NCI-H345 (cell line): ENCODE measurements around the gene LRRFIP2.

ENCODE experiments used
- DNase-seq: peaks from one replicate; lab custom pipeline; 2025; lab: John Stamatoyannopoulos, UW

LRRFIP2 gene

DNA sequence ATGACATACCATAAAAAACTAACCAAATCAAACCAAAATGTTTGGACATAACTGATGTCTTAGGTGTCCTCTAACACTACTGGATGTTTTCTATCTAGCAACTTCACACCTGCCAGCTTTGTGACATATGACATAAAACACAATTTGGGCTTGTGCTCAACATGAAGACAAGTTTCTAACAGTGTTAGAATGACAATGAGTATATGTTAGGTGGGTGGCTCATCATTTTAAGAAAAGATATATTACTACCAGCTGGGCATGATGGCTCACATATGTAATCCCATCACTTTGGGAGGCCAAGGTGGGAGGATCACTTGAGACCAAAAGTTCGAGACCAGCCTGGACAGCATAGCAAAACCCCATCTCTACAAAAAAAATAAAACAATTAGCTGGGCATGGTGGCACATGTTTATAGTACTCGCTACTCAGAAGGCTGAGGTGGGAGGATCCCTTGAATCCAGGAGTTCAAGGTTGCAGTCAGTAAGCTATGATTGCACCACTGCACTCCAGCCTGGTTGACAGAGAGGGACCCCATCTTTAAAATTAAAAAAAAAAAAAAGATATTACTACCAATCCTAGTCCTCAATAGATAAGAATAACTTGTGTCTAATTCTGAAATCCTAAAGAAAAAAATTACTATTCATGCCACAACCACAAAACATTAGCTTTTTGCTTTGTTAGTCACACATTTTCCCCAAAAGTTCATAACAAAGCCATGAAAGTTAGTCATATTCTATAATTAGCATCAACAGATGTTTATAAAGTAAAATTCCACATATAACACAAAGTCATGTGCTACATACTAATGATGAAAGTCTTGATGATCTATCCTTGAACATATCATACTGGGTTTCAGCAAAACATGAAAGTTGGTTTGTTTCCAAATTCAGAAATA lies 59.9 kb downstream of the LRRFIP2 start:
- DNase-seq: no peak

DNA sequence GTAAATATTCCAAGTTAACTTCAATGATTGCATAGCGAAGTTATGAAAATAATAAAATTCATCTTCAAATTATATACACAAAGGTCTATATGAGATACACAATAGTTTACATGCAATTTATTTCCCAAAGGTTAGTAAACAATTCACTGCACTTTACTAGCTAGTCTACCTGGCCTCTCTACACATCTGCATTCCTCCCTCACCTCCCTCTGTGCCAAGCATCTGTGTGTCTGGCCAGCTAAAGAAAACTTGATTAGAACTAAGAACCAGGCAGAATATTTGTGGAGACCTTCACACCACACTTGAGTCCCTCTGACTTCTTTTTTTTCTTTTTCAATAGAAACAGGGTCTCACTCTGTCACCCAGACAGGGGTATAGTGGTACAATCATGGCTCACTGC lies 61.4 kb downstream of the LRRFIP2 start:
- no peak for DNase-seq

DNA sequence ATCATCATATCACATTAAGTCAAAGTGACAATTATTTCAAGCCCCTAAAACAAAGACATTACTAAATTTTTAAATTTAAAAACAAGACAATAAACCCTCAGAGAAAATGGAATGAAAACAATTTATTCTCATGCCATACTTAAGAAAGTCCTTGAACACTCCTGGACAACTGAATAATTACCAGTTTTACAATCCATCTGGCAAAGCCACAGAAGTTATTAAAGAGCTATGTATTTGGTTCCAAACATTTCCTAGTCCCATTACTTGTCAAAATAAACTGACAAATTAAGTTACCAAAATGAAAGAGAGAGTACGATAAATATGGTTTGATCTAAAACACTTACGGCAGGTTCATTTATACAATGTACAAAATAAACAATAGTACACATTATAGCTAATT lies 63.2 kb downstream of the LRRFIP2 start:
- no peak for DNase-seq

DNA sequence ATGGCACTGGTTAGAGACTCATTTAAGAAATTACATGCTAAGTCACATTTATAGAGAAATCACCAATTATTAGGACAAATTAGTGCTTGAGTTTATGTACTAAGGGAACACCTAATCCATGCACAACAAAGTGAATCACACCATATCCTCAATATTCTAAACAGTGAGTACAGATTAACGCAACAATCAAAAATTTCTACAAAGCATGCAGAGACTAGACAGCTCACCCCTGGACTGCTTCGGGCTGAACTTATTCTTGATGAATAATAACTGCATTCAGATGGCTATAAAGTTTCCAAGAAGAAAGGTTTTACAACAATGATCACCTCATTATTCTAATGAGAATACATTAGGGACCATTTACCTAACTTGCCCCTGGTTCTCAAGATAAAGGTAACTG lies 66.5 kb downstream of the LRRFIP2 start:
- no peak for DNase-seq

DNA sequence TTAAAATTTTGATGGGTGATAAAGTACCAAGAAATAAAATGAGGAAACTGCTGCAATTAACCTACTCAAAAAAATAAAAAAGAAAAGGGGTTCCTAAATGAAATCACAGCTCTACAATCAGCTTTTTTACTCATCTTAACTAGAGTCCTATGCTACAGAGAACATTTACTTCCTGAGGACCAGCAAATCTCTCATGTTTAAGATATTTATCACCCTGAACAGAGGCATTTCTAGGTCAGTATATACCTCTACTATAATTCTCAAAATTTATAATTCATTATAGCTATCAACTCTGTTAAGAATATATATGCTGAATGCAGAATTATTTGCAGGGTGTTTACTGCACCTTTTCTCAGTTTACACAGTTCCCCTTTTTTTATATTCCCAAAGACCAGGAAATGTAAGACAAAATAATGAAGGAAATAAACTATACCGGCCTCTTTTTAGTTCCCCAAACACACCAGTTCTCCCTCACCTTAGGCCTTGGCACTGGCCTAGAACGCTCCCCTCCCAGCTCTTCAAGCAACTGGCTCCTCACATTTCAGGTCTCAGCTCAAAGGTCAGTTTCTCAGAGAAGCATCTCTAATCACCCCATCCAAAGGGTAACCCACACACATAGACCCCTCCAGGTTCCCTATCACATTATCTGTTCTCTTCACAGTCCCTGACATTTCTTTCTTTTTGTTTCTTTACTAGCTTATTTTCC lies 71.1 kb downstream of the LRRFIP2 start:
- DNase-seq: no peak

DNA sequence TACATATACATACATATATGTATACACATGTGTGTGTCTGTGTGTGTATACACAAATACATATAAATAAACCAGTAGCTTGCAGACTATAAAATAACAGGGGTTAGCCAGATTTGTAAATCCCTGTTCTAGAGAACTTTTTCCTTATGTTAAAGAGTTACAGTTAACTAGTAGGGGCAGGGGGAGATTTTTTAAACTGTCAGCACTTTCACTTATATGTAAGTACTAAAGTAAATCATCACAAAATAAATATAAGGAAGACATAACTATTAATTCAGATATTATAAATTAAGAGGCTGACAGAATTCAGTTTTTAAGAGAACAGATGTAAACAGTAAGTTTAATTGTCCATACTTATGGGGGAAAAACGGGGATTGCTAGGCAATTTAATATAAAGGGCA lies 74.0 kb downstream of the LRRFIP2 start:
- DNase-seq: no peak

DNA sequence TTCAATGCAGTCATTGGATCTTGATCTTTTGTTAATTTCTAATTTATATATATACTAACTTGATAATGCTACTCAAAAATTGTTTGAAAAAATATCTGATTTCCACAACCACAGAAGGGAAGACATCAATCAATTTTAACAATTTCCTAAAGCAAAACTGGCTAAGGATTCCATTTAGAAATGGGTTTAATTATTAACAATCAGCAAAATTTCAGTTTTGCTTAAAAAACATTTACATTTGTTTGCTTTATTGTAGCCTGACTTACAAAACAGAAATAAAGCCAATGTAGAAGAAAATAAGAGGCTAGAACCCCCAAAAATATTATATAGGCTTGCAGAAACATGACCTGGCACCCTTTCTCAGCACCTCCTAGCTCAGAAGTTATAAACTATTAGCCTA lies 74.9 kb downstream of the LRRFIP2 start:
- DNase-seq: no peak

DNA sequence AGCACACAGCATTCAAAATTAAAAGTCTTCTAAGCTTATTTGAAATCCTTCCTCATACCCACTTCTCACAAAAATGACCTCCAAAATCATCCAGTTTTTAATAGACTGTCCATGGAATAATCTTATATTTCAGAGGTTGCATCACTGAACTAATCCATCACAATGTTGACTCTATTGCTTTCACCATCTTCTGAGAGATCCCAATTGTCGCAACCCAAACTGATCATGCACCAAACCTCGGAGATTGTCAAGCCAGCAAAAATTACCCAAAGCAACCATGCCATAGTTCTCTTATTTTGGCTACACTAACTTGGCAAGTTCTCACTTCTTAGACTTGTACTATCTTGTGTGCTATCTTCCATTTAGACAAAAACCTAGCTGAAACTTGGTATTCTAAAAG lies 75.5 kb downstream of the LRRFIP2 start:
- no peak for DNase-seq

DNA sequence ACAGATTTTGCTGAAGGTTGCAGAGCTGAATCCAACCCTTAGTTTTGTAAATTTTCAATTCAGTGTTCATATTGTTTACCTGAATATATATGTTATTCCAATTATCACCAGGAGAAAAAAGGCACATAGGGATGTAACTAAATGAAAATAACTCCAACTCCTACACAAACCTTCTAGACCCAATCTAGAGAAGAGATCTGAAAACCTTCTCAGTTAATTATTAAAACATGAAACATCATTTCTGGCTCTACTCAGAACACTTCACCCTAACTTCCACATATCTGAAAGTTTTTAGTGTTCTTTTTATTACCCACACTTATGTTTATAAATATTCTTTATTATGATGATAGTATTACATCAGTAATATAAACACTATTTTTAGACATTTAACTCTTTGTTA lies 76.6 kb downstream of the LRRFIP2 start:
- DNase-seq: no peak

DNA sequence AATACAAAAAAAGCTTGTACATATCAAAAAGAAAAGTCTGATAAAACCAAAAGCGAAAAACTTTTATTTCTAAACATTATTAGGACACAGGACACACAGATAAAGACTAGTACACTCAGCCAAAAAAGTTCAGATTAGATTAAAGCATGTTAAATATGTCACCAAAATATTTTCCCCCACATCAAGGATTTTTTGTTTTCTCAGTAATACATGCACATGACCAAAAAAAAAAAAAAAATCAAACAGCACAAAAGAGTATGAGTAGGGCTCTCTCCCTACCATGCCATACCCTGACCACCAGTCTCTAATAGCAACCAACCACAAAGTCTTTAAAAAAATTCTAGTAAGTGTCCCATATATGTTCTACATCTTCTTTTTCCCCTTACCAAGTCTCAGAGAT lies 77.4 kb downstream of the LRRFIP2 start:
- DNase-seq: no peak

DNA sequence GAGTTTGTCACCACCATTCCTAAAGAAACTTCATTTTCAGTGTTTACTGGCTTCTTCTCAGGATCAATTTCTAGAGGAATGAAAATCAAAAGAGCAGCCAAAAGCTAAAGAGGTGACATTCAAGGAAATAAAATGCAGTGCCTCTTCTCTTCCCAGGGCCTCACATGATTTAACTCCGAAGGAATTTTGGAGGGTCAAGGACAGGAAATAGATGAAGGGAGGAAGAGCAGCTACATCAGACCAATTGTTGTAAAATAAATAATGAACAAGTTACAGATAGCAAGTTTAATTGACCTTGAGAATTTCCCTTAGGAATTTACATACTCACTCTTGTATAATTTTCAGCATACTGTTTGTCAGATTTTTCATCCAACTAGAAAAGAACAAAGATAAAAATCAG lies 78.1 kb downstream of the LRRFIP2 start:
- no peak for DNase-seq

DNA sequence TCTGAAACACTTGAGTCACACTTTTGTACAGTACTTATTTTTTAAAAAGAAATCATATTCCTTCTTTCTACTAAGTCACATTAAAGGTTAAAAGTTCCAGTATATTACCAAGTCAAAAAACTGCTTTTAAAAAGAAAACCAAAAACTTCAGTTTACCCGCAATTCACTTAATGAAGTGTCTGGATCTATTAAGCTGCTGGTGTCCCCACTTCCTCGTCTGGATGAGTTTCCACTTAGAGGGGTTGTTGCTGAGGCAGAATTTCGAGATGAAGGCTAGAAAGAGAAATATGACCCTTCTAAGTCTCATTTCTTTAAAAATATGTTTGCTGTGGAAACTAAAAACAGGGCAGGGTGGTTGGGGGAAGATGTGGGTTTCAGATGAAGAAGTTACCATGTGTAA lies 79.7 kb downstream of the LRRFIP2 start:
- DNase-seq: no peak

DNA sequence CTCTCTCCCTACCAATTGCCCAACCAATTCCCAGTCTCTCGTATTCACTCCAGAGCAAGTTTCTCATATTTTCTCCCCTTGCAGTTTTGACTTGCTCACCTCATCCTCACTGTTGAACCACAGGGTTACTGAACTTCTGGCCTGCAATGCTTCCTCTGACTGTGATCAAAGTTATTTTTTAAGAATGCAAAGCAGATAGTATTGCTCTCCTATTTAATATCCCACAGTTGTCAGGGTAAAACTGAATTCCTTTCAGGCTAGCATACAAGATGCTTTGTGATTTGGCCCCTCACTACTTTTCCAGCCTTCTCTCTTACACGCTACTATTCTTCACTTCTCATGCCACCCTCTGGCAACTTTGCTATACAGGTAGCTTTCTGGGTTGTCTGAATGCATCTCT lies 80.9 kb downstream of the LRRFIP2 start:
- no peak for DNase-seq

DNA sequence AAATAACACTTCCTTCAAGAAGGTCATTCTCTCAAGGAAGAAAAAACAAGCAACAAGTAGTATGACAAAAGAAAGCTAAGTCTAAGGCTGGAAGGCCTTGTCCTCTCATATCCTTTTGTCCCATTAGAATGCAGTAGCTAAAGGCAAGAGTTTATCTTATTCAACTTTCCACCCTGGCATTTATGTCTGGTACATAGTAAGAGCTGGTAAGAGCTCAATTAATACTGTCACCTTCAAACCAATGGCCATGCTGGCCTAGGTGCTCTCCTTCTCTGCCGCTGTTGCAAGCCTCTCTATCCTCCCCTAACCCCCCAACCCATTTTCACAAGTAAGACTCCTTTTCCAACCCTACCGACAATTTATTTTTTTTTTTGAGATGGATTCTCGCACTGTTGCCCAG lies 81.9 kb downstream of the LRRFIP2 start:
- DNase-seq: no peak

DNA sequence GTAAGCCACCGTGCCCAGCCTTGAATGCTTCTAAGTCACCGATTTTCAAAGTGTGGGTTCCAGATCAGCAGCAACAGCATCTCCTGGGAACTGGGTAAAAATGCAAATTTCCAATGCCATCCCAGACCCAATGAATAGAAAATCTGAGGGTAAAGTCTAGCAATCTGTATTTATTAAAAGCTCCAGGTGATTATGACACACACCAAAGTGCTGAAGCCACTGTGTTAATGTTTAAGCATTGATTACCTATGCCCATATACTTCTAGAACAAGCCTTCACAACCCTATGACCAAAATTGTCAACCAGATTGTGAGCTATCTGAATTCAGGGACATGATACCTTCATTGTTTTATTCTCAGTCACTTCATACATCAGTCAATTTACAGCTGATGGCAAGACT lies 86.5 kb downstream of the LRRFIP2 start:
- no peak for DNase-seq

DNA sequence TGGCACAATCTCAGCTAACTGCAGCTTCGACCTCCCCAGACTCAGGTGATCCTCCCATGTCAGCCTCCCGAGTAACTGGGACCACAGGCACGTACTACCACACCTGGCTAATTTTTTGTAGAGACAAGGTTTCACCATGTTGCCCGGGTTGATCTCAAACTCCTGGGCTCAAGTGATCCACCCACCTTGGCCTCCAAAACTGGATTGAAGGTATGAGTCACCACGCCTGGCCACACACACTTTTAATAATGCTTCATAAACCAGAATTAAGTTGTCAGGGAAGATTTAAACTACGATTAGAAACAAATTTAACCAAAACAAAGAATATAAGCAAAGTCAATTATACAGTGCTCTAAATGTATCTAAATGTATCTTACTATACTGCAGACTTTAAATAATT lies 87.5 kb downstream of the LRRFIP2 start:
- DNase-seq: no peak

DNA sequence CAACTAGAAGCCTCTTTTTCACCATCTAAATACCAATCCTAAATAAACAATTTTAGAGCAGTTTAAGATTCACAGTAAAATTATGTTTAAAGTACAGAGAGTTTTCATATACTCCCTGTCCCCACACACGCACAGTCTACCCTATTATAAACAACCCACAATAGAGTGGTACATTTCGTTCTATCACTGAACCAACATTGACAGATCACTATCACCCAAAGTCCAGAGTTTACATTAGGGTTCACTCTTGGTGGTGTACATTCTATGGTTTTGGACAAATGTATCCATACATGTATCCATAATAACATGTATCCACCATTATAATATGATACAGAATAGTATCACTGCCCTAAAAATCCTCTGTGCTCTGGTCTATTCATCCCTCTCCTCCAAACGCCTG lies 92.1 kb downstream of the LRRFIP2 start:
- DNase-seq: no peak

DNA sequence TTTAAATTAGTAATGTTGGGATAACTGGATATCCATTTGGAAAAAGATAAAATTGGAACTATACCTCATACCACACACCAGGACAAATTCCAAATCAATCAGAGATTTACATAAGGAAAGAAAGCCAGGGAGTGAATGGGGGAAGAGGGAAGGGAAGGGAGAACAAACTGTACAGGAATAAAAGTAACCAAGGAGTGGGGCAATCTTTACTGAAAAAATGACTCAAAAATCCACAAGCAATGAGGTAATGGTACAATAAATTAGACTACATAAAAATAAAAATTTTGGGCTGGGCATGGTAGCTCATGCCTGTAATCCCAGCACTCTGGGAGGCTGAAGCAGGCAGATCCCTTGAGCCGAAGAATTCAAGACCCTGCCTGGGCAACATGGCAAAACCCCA lies 98.4 kb downstream of the LRRFIP2 start:
- no peak for DNase-seq

DNA sequence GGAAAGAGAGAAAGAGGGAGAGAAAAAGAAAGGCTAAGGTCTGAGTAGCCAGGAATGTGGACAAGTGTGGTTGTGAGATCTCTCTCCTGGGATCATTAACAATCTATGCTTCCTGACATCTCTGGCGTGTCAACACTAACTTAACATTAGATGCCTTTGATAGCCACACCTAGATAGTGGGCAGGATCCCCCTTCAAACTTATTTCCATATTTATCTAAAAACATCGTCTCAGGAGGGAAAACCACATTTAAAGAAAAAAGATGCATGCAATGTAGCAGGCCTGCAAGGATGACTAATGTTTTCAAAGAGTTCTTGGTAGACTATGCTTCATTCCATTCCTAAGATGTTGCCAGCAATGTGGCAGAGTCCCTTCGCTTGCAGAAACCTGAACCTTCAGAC lies 100.2 kb downstream of the LRRFIP2 start:
- DNase-seq: no peak

DNA sequence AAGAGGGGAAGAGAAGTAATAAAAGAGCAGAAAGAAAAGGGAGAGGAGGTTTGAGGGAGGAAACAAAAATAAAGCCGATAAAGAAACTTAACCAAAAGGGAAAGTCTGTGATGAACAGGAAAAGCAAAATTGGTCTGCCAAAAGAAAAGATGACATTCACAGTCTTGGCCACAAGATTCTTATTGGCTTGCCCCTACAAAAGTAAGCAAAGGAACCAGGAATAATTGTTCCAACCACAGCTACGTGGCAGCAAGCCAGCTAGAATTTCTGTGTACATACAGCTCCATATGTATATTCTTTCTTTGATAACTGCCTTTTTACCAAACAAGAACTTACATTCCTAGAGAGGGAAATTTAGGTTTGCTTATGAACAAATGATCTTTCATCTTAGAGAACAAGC lies 101.5 kb downstream of the LRRFIP2 start:
- DNase-seq: no peak

DNA sequence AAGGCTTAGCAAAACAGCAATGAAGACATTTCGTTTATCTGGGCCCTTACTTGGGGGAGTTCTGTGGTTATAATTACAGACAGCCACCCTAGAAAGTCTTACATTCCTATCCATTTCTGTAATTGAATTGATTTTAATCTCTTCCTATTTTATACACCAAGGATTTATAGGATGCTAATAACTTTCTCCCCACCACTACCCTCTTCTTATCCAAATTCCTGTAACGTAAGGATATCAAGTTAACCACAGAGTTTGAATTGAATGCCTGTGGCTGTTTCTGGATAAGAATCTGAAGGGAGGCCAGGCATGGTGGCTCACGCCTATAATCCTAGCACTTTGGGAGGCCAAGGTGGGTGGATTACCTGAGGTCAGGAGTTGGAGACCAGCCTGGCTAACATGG lies 102.5 kb downstream of the LRRFIP2 start:
- no peak for DNase-seq

DNA sequence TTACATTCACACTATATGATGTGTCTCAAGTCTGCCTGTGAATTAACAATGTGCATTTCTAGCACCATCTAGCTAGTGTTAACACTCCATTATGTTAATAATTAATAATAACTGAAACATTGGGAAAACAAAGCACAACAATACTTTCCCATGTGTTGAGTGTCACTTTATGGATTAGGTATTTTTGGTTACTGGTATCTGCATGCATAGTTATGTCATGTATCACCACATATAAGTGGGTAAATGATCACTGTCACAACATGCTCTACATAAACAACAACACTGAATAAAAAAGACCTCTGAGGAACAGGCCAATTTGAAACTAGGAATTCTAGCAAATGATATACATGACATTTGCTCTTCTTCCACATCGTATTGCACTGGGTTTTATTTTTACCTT lies 106.4 kb downstream of the LRRFIP2 start:
- no peak for DNase-seq

DNA sequence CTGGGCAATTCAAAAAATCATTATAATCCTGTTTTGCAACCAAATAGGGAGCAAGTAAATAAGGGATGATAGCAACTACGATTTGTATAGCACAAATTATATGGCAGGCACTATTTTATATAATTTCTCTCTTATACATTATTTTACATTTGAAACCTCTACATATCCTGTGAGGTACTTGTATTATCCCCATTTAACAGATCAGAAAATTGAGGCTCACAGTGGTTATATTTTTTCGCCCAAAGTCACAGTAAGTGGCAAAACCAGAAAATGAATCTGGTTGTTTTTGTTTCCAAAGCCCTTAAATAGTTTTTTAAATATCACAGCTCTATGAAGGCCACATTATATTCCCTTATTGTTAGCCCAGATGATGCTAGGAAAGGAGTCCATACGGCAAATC lies 106.8 kb downstream of the LRRFIP2 start:
- DNase-seq: no peak

DNA sequence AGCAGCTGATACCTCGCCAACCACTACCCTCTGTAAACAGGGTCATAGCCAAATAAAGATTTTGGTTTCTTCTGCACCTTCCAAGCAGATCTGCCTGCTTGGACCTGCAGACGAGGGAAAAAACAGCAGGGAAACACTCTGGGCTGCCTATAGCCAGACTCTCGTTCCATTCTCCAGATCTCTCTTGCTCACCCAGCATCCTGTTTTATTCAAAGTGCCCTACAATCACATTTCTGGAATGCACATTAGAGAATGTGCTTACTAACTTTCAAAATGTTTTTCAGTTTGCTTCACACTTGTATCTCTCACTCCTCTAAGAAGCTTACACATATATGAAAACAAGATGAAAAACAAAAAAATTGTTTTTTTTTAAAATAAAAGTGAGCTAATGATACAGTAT lies 109.6 kb downstream of the LRRFIP2 start:
- DNase-seq: no peak
